HCT116 (cell line): ENCODE data around the gene MUC6. TPM values are rescaled to one million over a fixed set of nuclear protein-coding genes. Genes with fewer than 3 reads are reported as not detected.

Experiments used
- ATAC-seq: fragments of 200-7000 bp; cut with Tn5 transposase; 2 replicates; pipeline ENCODE4 v1.9.1; 2020; ENCODE audit warnings: mild to moderate bottlenecking, moderate library complexity
- BruUV-seq: library from RNA; stranded (reverse); fragments of 400-500 nt; replicated peaks from 2 replicates; lab custom pipeline; 2021; lab: Mats Ljungman, UMichigan
- CTCF ChIA-PET: fragments of 300-600 bp; sonication (Branson Sonifier 250); formaldehyde crosslinking; loops from one replicate; lab custom pipeline; 2021; ENCODE audit warnings: antibody characterized with exemption; lab: Charles Lee
- POLR2A ChIA-PET: fragments of 300-600, 350-600 bp; sonication (Branson Sonifier 250); formaldehyde crosslinking; loops from one replicate; lab custom pipeline; 2021; ENCODE audit warnings: antibody characterized with exemption; lab: Charles Lee
- RAD21 ChIA-PET, 2 experiments: fragments of 300-600 bp; sonication (Branson Sonifier 250); formaldehyde crosslinking; loops; one replicate each; lab custom pipeline; 2023; ENCODE audit warnings: low total read pairs in 2 of 2; ENCODE audit not compliant: uncharacterized antibody in 2 of 2, unreplicated experiment in 2 of 2, low non-redundant PET in 1 of 2; lab: Charles Lee
- DNase-seq: peaks from one replicate; pipeline ENCODE4 v3.0.0-alpha.2; 2010; ENCODE audit warnings: low read depth, low spot score
- H2AFZ ChIP-seq: fragments of 200-600 bp; shearing (Covaris generic), sonication (generic); 2 replicates; pipeline ENCODE4 v1.6.1; 2017; ENCODE audit warnings: low read depth, mixed run types, mixed read lengths, antibody characterized with exemption, low read length; ENCODE audit not compliant: poor library complexity, severe bottlenecking
- H3K27ac ChIP-seq: 2 replicates; pipeline ENCODE4 v1.5.1; 2012; ENCODE audit warnings: low read depth, low read length
- H3K27me3 ChIP-seq: fragments of 200-600 bp; sonication (generic); 2 replicates; pipeline ENCODE4 v1.6.1; 2016; ENCODE audit warnings: mixed run types, low read length, mixed read lengths; ENCODE audit not compliant: insufficient read depth
- H3K36me3 ChIP-seq, 2 experiments: fragments of 200-500 bp in 1 of 2; fragments of 200-600 bp in 1 of 2; sonication (Bioruptor generic) in 1 of 2; sonication (generic) in 1 of 2; 2 replicates each; pipeline versions ENCODE4 v1.5.1 to v1.6.1; 2014 to 2016; ENCODE audit warnings: low read length in 2 of 2, inconsistent platforms in 1 of 2, mixed read lengths in 1 of 2, mixed run types in 1 of 2; ENCODE audit not compliant: insufficient read depth in 2 of 2, control insufficient read depth in 1 of 2
- H3K4me1 ChIP-seq, 2 experiments: fragments of 200-600 bp in 1 of 2; sonication (generic) in 1 of 2; 2 replicates each; pipeline versions ENCODE4 v1.5.1 to v1.6.1; 2012 to 2017; ENCODE audit warnings: low read length in 2 of 2, inconsistent platforms in 1 of 2, mild to moderate bottlenecking in 1 of 2, mixed read lengths in 1 of 2, mixed run types in 1 of 2, moderate library complexity in 1 of 2; ENCODE audit not compliant: insufficient read depth in 2 of 2, control insufficient read depth in 1 of 2
- H3K4me2 ChIP-seq: fragments of 200-600 bp; sonication (generic); 2 replicates; pipeline ENCODE4 v1.6.1; 2017; ENCODE audit warnings: mixed run types, low read length, mixed read lengths
- H3K4me3 ChIP-seq, 2 experiments: fragments of 200-600 bp in 1 of 2; sonication (generic) in 1 of 2; replicated peaks in 1 of 2; 2 replicates each; pipeline ENCODE4 v1.5.1; 2011 to 2016; ENCODE audit warnings: low read length in 2 of 2, control low read depth in 1 of 2, low read depth in 1 of 2, mild to moderate bottlenecking in 1 of 2, mixed read lengths in 1 of 2, mixed run types in 1 of 2
- H3K79me2 ChIP-seq: fragments of 200-600 bp; sonication (generic); 2 replicates; pipeline ENCODE4 v1.6.1; 2017; ENCODE audit warnings: mild to moderate bottlenecking, mixed run types, low read length, moderate library complexity, mixed read lengths; ENCODE audit not compliant: insufficient read depth
- H3K9ac ChIP-seq: fragments of 200-600 bp; sonication (generic); 2 replicates; pipeline ENCODE4 v1.6.1; 2016; ENCODE audit warnings: low read length, mixed read lengths
- H3K9me2 ChIP-seq: fragments of 200-600 bp; sonication (generic), shearing (Covaris generic); 2 replicates; pipeline ENCODE4 v1.6.1; 2017; ENCODE audit warnings: mixed run types, mild to moderate bottlenecking, moderate library complexity; ENCODE audit not compliant: insufficient read depth
- H3K9me3 ChIP-seq, 2 experiments: fragments of 200-500 bp in 1 of 2; fragments of 200-600 bp in 1 of 2; sonication (Bioruptor generic) in 1 of 2; sonication (generic) in 1 of 2; 2 replicates each; pipeline ENCODE4 v1.6.1; 2014 to 2017; ENCODE audit warnings: low read length in 2 of 2, mixed read lengths in 2 of 2, inconsistent platforms in 1 of 2, low read depth in 1 of 2, mild to moderate bottlenecking in 1 of 2, mixed run types in 1 of 2, moderate library complexity in 1 of 2; ENCODE audit not compliant: control insufficient read depth in 1 of 2, insufficient read depth in 1 of 2
- H4K20me1 ChIP-seq: fragments of 200-600 bp; sonication (generic), shearing (Covaris generic); 2 replicates; pipeline ENCODE4 v1.6.1; 2017; ENCODE audit warnings: mixed run types, mild to moderate bottlenecking, moderate library complexity; ENCODE audit not compliant: insufficient read depth
- ATF3 ChIP-seq: IDR thresholded peaks from 2 replicates; pipeline ENCODE4 v1.6.1; 2012
- CEBPB ChIP-seq: IDR thresholded peaks from 2 replicates; pipeline ENCODE4 v1.6.1; 2012; ENCODE audit warnings: low read depth
- EGR1 ChIP-seq: IDR thresholded peaks from 2 replicates; pipeline ENCODE4 v1.6.1; 2012; ENCODE audit warnings: low read depth
- ELF1 ChIP-seq: IDR thresholded peaks from 2 replicates; pipeline ENCODE4 v1.6.1; 2012; ENCODE audit warnings: low read depth, borderline replicate concordance
- EZH2 ChIP-seq: fragments of 200-600 bp; sonication (generic); IDR thresholded peaks from 2 replicates; pipeline ENCODE4 v1.6.1; 2017; ENCODE audit warnings: antibody characterized with exemption, mixed run types
- FOSL1 ChIP-seq: IDR thresholded peaks from 2 replicates; pipeline ENCODE4 v1.6.1; 2012; ENCODE audit warnings: low read depth
- JUND ChIP-seq: IDR thresholded peaks from 2 replicates; pipeline ENCODE4 v1.6.1; 2012
- MAX ChIP-seq: IDR thresholded peaks from 2 replicates; pipeline ENCODE4 v1.6.1; 2012
- REST ChIP-seq: IDR thresholded peaks from 2 replicates; pipeline ENCODE4 v1.6.1; 2012; ENCODE audit warnings: low read depth
- SIN3A ChIP-seq: IDR thresholded peaks from 2 replicates; pipeline ENCODE4 v1.6.1; 2012; ENCODE audit warnings: low read depth
- SP1 ChIP-seq: IDR thresholded peaks from 2 replicates; pipeline ENCODE4 v1.6.1; 2012; ENCODE audit warnings: low read depth
- TCF7L2 ChIP-seq: IDR thresholded peaks from 2 replicates; pipeline ENCODE4 v1.7.0; 2011; ENCODE audit warnings: borderline replicate concordance, inconsistent platforms; ENCODE audit not compliant: insufficient read depth, insufficient read length; ENCODE audit errors: extremely low read depth
- YY1 ChIP-seq: IDR thresholded peaks from 2 replicates; pipeline ENCODE4 v1.6.1; 2011; ENCODE audit warnings: low read length, low read depth, moderate library complexity, mild to moderate bottlenecking; ENCODE audit not compliant: insufficient replicate concordance; ENCODE audit errors: extremely low read depth
- ZBTB33 ChIP-seq: IDR thresholded peaks from 2 replicates; pipeline ENCODE4 v1.6.1; 2011; ENCODE audit warnings: mild to moderate bottlenecking, low read length, moderate library complexity; ENCODE audit not compliant: insufficient replicate concordance; ENCODE audit errors: extremely low read depth
- ZNF274 ChIP-seq: fragments of 200-500 bp; sonication (Bioruptor generic); IDR thresholded peaks from 2 replicates; pipeline ENCODE4 v1.6.1; 2014; ENCODE audit warnings: mild to moderate bottlenecking, low read depth, low read length, inconsistent platforms
- intact Hi-C: fragments of 100-400 bp; cut with micrococcal nuclease; formaldehyde crosslinking; loops from 2 replicates; pipeline ENCODE4 v1.10.0; 2022
- total RNA-seq: library from RNA; stranded (reverse); gene quantifications from one replicate; pipeline ENCODE4 v1.2.1, GENCODE V29; 2021; ENCODE audit not compliant: unreplicated experiment

The MUC6 gene
- total RNA-seq, 1 experiment from 2014 or later = 0.02 TPM

- intact Hi-C loops = no loop called here
- no peak for ATAC-seq
- Histone ChIP-seq H3K9ac (no peak overlapping the region), H3K4me2 (no peak overlapping the region), H3K4me1 (no peaks in the 10 kb centered on the region), H3K27me3 (no peaks in the 10 kb centered on the region), H3K27ac (no peak overlapping the region), H3K4me3 (no peak overlapping the region)
- POLR2A ChIA-PET = no interaction called here
- no peak for TF ChIP-seq ATF3
- no peak for TF ChIP-seq JUND
- TF ChIP-seq ELF1 = no peak
- TF ChIP-seq SP1 = no peak
- no peak for TF ChIP-seq MAX
- TF ChIP-seq, all 23 proteins: peak for 0
- DNase-seq = no peak
- no peaks in the 10 kb centered on the region for H3K79me2 ChIP-seq
- CTCF ChIA-PET = no interaction called here
- H2AFZ ChIP-seq = no peak overlapping the region
- no TSS peak for BruUV-seq
- H3K36me3 ChIP-seq = no peaks in the 10 kb centered on the region
- no peaks in the 10 kb centered on the region; a peak in 1 of 4 replicates for H3K9me3 ChIP-seq
- no peaks in the 10 kb centered on the region for H4K20me1 ChIP-seq
- no peaks in the 10 kb centered on the region for H3K9me2 ChIP-seq
- RAD21 ChIA-PET = no interaction called here
Measured at GRCh38 chr11:1036931-1037330, 413 bp upstream of the MUC6 start.

- no peaks in the 10 kb centered on the region for H3K79me2 ChIP-seq
- no peaks in the 10 kb centered on the region for H3K36me3 ChIP-seq
- no peak overlapping the region for H2AFZ ChIP-seq
- BruUV-seq = no TSS peak
- ATAC-seq (no peak), DNase-seq (no peak)
- no peak overlapping the region for H3K4me2 ChIP-seq
- no peaks in the 10 kb centered on the region for H3K9me2 ChIP-seq
- POLR2A ChIA-PET = no interaction called here
- no peak overlapping the region for H3K9ac ChIP-seq
- RAD21 ChIA-PET = no interaction called here
- no peaks in the 10 kb centered on the region for H4K20me1 ChIP-seq
- CTCF ChIA-PET = no interaction called here
- no peak overlapping the region for H3K27ac ChIP-seq
- no peaks in the 10 kb centered on the region for H3K27me3 ChIP-seq
- H3K9me3 ChIP-seq = no peaks in the 10 kb centered on the region; a peak in 1 of 4 replicates
- intact Hi-C loops = no loop called here
- H3K4me3 ChIP-seq = no peak overlapping the region
- H3K4me1 ChIP-seq = no peaks in the 10 kb centered on the region
- TF ChIP-seq SIN3A (no peak), ZNF274 (no peak), TCF7L2 (no peak), JUND (no peak), FOSL1 (no peak), EGR1 (no peak), CEBPB (no peak), YY1 (no peak), EZH2 (no peak), ZBTB33 (no peak), REST (no peak), ELF1 (no peak)
Measured at GRCh38 chr11:1035577-1036283, 788 bp downstream of the MUC6 start.
